MM.1S (cell line): ENCODE data around the gene MYO16.

ENCODE experiments used
- DNase-seq: peaks from one replicate; pipeline ENCODE4 v3.0.0-alpha.2; 2015
- H2AFZ ChIP-seq: fragments of 300-600 bp; sonication (generic); 2 replicates; pipeline ENCODE4 v1.6.0; 2016; ENCODE audit warnings: antibody characterized with exemption, low read length
- H3F3A ChIP-seq: fragments of 300-600 bp; sonication (generic); 2 replicates; pipeline ENCODE4 v1.6.1; 2016; ENCODE audit warnings: mild to moderate bottlenecking, antibody characterized with exemption, low read length, moderate library complexity, mixed read lengths; ENCODE audit not compliant: insufficient read depth
- H3K27ac ChIP-seq: fragments of 300-600 bp; sonication (generic); 2 replicates; pipeline ENCODE4 v1.5.1; 2016; ENCODE audit warnings: mild to moderate bottlenecking, low read length
- H3K27me3 ChIP-seq: fragments of 300-600 bp; sonication (generic); replicated peaks from 2 replicates; pipeline ENCODE4 v1.6.0; 2016; ENCODE audit warnings: low read length; ENCODE audit not compliant: insufficient read depth
- H3K36me3 ChIP-seq: fragments of 300-600 bp; sonication (generic); replicated peaks from 2 replicates; pipeline ENCODE4 v1.6.1; 2016; ENCODE audit warnings: mild to moderate bottlenecking, low read length, mixed read lengths; ENCODE audit not compliant: insufficient read depth
- H3K4me1 ChIP-seq: fragments of 300-600 bp; sonication (generic); 2 replicates; pipeline ENCODE4 v1.6.1; 2016; ENCODE audit warnings: low read length, mixed read lengths
- H3K4me2 ChIP-seq: fragments of 300-600 bp; sonication (generic); 2 replicates; pipeline ENCODE4 v1.6.0; 2016; ENCODE audit warnings: low read depth, low read length
- H3K4me3 ChIP-seq: fragments of 300-600 bp; sonication (generic); 2 replicates; pipeline ENCODE4 v1.5.1; 2016; ENCODE audit warnings: low read length, mixed read lengths
- H3K79me2 ChIP-seq: fragments of 300-600 bp; sonication (generic); 2 replicates; pipeline ENCODE4 v1.6.1; 2016; ENCODE audit warnings: mixed run types, low read length, mixed read lengths
- H3K9ac ChIP-seq: fragments of 300-600 bp; sonication (generic); 2 replicates; pipeline ENCODE4 v1.6.1; 2016; ENCODE audit warnings: low read length, mixed read lengths
- H3K9me2 ChIP-seq: fragments of 300-600 bp; sonication (generic); replicated peaks from 2 replicates; pipeline ENCODE4 v1.6.1; 2016; ENCODE audit warnings: mild to moderate bottlenecking, low read length, mixed read lengths; ENCODE audit not compliant: insufficient read depth
- H3K9me3 ChIP-seq: fragments of 300-600 bp; sonication (generic); replicated peaks from 2 replicates; pipeline ENCODE4 v1.6.1; 2016; ENCODE audit warnings: mild to moderate bottlenecking, low read length, mixed read lengths; ENCODE audit not compliant: insufficient read depth
- H4K20me1 ChIP-seq: fragments of 300-600 bp; sonication (generic); 2 replicates; pipeline ENCODE4 v1.6.1; 2016; ENCODE audit warnings: mild to moderate bottlenecking, low read length, moderate library complexity, mixed read lengths; ENCODE audit not compliant: insufficient read depth
- CTCF ChIP-seq: fragments of 300-600 bp; sonication (generic); IDR thresholded peaks from 2 replicates; pipeline ENCODE4 v1.5.1; 2016; ENCODE audit warnings: antibody characterized with exemption, low read length, mixed read lengths
- EZH2 ChIP-seq: fragments of 300-600 bp; sonication (generic); optimal IDR thresholded peaks from 2 replicates; pipeline ENCODE3; 2017; ENCODE audit warnings: low read depth, mild to moderate bottlenecking, antibody characterized with exemption, low read length, mixed read lengths
- EZH2phosphoT487 ChIP-seq: fragments of 300-600 bp; sonication (generic); IDR thresholded peaks from 2 replicates; pipeline ENCODE4 v1.6.1; 2018; ENCODE audit warnings: antibody characterized with exemption, low read length

The MYO16 gene

GRCh38 chr13:108961542-108962125 lies 332.2 kb downstream of the MYO16 start:
- H3K4me2 ChIP-seq: no peak overlapping the region
- H3K9me2 ChIP-seq: no peaks in the 10 kb centered on the region
- no peak overlapping the region for H3K27ac ChIP-seq
- H3K79me2 ChIP-seq: no peaks in the 10 kb centered on the region
- no peak overlapping the region for H3K4me3 ChIP-seq
- peak; percentile 78 for DNase-seq
- no peaks in the 10 kb centered on the region for H3K4me1 ChIP-seq
- H3K9ac ChIP-seq: no peak overlapping the region
- no peaks in the 10 kb centered on the region for H3K9me3 ChIP-seq
- no peak overlapping the region for H2AFZ ChIP-seq
- no peaks in the 10 kb centered on the region for H3F3A ChIP-seq
- H4K20me1 ChIP-seq: no peaks in the 10 kb centered on the region
- no peaks in the 10 kb centered on the region for H3K36me3 ChIP-seq
- no peak for TF ChIP-seq EZH2phosphoT487
- TF ChIP-seq CTCF: peak; percentile 86
- H3K27me3 ChIP-seq: no peaks in the 10 kb centered on the region

GRCh38 chr13:108962654-108963053 lies 333.2 kb downstream of the MYO16 start:
- H3K9ac ChIP-seq: no peak overlapping the region
- TF ChIP-seq EZH2 (no peak), EZH2phosphoT487 (no peak), CTCF (no peak)
- no peak overlapping the region for H3K27ac ChIP-seq
- H2AFZ ChIP-seq: no peak overlapping the region
- H3K27me3 ChIP-seq: no peaks in the 10 kb centered on the region
- DNase-seq: no peak
- H3K79me2 ChIP-seq: no peaks in the 10 kb centered on the region
- no peaks in the 10 kb centered on the region for H3K36me3 ChIP-seq
- no peak overlapping the region for H3K4me3 ChIP-seq
- no peaks in the 10 kb centered on the region for H3K9me3 ChIP-seq
- no peak overlapping the region for H3K4me2 ChIP-seq
- no peaks in the 10 kb centered on the region for H4K20me1 ChIP-seq
- no peaks in the 10 kb centered on the region for H3F3A ChIP-seq
- no peaks in the 10 kb centered on the region for H3K9me2 ChIP-seq
- H3K4me1 ChIP-seq: no peaks in the 10 kb centered on the region

- no peaks in the 10 kb centered on the region for H3K27me3 ChIP-seq
- no peaks in the 10 kb centered on the region for H3K9me2 ChIP-seq
- no peaks in the 10 kb centered on the region for H3K9me3 ChIP-seq
- no peaks in the 10 kb centered on the region for H3K36me3 ChIP-seq
- no peaks in the 10 kb centered on the region for H3F3A ChIP-seq
- no peak overlapping the region for H2AFZ ChIP-seq
- H3K4me3 ChIP-seq: no peak overlapping the region
- H3K27ac ChIP-seq: no peak overlapping the region
- no peaks in the 10 kb centered on the region for H4K20me1 ChIP-seq
- H3K4me2 ChIP-seq: no peak overlapping the region
- H3K9ac ChIP-seq: no peak overlapping the region
- TF ChIP-seq CTCF: no peak
- no peaks in the 10 kb centered on the region for H3K4me1 ChIP-seq
- no peak for DNase-seq
- H3K79me2 ChIP-seq: no peaks in the 10 kb centered on the region
Observed at GRCh38 chr13:108963276-108963810, 333.9 kb downstream of the MYO16 start.
